Measurements from ENCODE around the gene KCNMB2. TPM values are rescaled to one million over a fixed set of nuclear protein-coding genes. Genes with fewer than 3 reads are reported as not detected.
"Not testable (repeated sequence)": the region's sequence is repeated elsewhere in the genome, so short reads cannot be mapped to it uniquely, and the experiment has no call there.

Gene KCNMB2
- total RNA-seq, 1 experiment from 2014 or later = not detected

GRCh38 chr3:178851564-178851963 lies 315.3 kb downstream of the KCNMB2 start:
- DNase-seq (ENCODE audit: low read depth) = no peak

GRCh38 chr3:178856804-178857203 lies 320.6 kb downstream of the KCNMB2 start:
- no peak for DNase-seq (ENCODE audit: low read depth)

GRCh38 chr3:178859386-178859785 lies 323.1 kb downstream of the KCNMB2 start:
- DNase-seq (ENCODE audit: low read depth) = no peak

GRCh38 chr3:178859900-178860436 lies 323.7 kb downstream of the KCNMB2 start:
- not testable (repeated sequence) for DNase-seq (ENCODE audit: low read depth)

GRCh38 chr3:178868681-178869080 lies 332.4 kb downstream of the KCNMB2 start:
- DNase-seq (ENCODE audit: low read depth) = no peak

GRCh38 chr3:178870085-178870484 lies 333.8 kb downstream of the KCNMB2 start:
- DNase-seq (ENCODE audit: low read depth) = no peak

GRCh38 chr3:178875157-178875556 lies 338.9 kb downstream of the KCNMB2 start:
- no peak for DNase-seq (ENCODE audit: low read depth)

- no peak for DNase-seq (ENCODE audit: low read depth)
These were observed 339.6 kb downstream of the KCNMB2 start for GRCh38 chr3:178875836-178876235.

- DNase-seq (ENCODE audit: low read depth) = no peak
These were observed 344.0 kb downstream of the KCNMB2 start for GRCh38 chr3:178880274-178880673.

Measured in HT1080 (cell line).